HL-60/S4 (cell line): ENCODE measurements around the gene AUTS2.

Experiments used
- in situ Hi-C: fragments of 300-500 bp; cut with MboI; formaldehyde crosslinking; loops from 2 replicates; pipeline ENCODE4 v1.14.3; 2022; ENCODE audit warnings: low sequenced_read_pairs

The AUTS2 gene

GRCh38 chr7:69962186-69963065 is 364.2 kb downstream of the AUTS2 start:
- in situ Hi-C loops, result no loop called here

GRCh38 chr7:69963393-69963792 is 365.1 kb downstream of the AUTS2 start:
- in situ Hi-C loops, result no loop called here

- in situ Hi-C loops, result no loop called here
These were observed 368.7 kb downstream of the AUTS2 start for GRCh38 chr7:69966766-69967591.

GRCh38 chr7:69967689-69968450 is 369.6 kb downstream of the AUTS2 start:
- in situ Hi-C loops, result no loop called here

GRCh38 chr7:69968969-69969556 is 370.8 kb downstream of the AUTS2 start:
- in situ Hi-C loops, result no loop called here

- in situ Hi-C loops, result no loop called here
These were observed 383.4 kb downstream of the AUTS2 start for GRCh38 chr7:69981646-69982045.

GRCh38 chr7:69982197-69982596 is 383.9 kb downstream of the AUTS2 start:
- in situ Hi-C loops, result no loop called here

GRCh38 chr7:69989551-69989950 is 391.3 kb downstream of the AUTS2 start:
- in situ Hi-C loops, result no loop called here

- in situ Hi-C loops, result no loop called here
These were observed 394.7 kb downstream of the AUTS2 start for GRCh38 chr7:69992938-69993337.

GRCh38 chr7:69994218-69994617 is 395.9 kb downstream of the AUTS2 start:
- in situ Hi-C loops, result no loop called here

GRCh38 chr7:69994886-69995542 is 396.7 kb downstream of the AUTS2 start:
- in situ Hi-C loops, result no loop called here

- in situ Hi-C loops, result no loop called here
These were observed 397.8 kb downstream of the AUTS2 start for GRCh38 chr7:69996121-69996520.

GRCh38 chr7:70000737-70001348 is 402.6 kb downstream of the AUTS2 start:
- in situ Hi-C loops, result no loop called here

- in situ Hi-C loops, result no loop called here
These were observed 407.2 kb downstream of the AUTS2 start for GRCh38 chr7:70005480-70005879.

GRCh38 chr7:70005891-70006260 is 407.6 kb downstream of the AUTS2 start:
- in situ Hi-C loops, result no loop called here

- in situ Hi-C loops, result no loop called here
These were observed 408.1 kb downstream of the AUTS2 start for GRCh38 chr7:70006261-70006920.

- in situ Hi-C loops, result no loop called here
These were observed 410.2 kb downstream of the AUTS2 start for GRCh38 chr7:70008466-70008865.

- in situ Hi-C loops, result no loop called here
These were observed 416.4 kb downstream of the AUTS2 start for GRCh38 chr7:70014472-70015177.

GRCh38 chr7:70015353-70015752 is 417.1 kb downstream of the AUTS2 start:
- in situ Hi-C loops, result no loop called here
